ENCODE data around the gene CPNE9. TPM values are rescaled to one million over a fixed set of nuclear protein-coding genes. Genes with fewer than 3 reads are reported as not detected.

The CPNE9 gene, protein sequence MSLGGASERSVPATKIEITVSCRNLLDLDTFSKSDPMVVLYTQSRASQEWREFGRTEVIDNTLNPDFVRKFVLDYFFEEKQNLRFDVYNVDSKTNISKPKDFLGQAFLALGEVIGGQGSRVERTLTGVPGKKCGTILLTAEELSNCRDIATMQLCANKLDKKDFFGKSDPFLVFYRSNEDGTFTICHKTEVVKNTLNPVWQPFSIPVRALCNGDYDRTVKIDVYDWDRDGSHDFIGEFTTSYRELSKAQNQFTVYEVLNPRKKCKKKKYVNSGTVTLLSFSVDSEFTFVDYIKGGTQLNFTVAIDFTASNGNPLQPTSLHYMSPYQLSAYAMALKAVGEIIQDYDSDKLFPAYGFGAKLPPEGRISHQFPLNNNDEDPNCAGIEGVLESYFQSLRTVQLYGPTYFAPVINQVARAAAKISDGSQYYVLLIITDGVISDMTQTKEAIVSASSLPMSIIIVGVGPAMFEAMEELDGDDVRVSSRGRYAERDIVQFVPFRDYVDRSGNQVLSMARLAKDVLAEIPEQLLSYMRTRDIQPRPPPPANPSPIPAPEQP
- total RNA-seq: 0.16 TPM
- long read RNA-seq: 0 reads

DNA sequence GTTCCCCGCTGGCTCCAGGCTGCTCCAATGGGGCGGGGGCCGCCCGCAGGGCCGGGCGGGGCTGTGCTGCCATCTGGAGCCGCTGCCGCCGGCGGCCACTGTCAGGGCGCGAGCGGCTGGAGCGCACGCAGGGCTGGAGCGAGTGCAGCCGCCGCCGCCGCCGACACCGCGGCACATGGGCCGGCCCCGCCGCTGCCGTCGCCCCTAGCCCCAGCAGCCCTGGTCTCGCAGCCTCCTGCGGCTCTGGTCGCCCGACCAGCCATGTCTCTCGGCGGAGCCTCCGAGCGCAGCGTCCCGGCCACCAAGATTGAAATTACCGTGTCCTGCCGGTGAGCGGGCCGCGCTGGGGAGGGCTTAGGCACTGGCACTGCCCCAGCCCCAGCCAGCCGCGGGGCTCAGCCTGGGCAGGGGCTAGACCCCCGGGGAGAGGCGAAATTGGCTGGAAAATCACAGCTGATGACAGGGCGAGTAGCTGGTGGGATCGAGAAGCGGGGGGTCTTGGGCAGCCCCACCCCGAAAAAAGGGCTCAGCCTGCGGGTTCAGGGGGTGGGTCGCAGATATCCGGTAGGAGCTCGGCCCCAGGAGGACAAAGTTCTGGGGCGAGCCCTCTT is at the start of gene CPNE9:
TSS of gene CPNE9 (plus strand) at position 98 of the 611 bp plus-strand sequence. CDS start at position 262, 164 bp downstream.
- H3K4me3 ChIP-seq: peak within 1 kb of the TSS; percentile 59
- H3K9me3 ChIP-seq (replicated peaks): no peaks in the 10 kb centered on the region
- H3K27ac ChIP-seq (replicated peaks): no peak within 1 kb of the TSS
- no peak for DNase-seq
- H3K27me3 ChIP-seq (ENCODE audit: low read depth): peaks cover 26% of the 10 kb centered on the region
- intact Hi-C loops (cut with micrococcal nuclease): no loop called here
- TF ChIP-seq, protein P1, sequence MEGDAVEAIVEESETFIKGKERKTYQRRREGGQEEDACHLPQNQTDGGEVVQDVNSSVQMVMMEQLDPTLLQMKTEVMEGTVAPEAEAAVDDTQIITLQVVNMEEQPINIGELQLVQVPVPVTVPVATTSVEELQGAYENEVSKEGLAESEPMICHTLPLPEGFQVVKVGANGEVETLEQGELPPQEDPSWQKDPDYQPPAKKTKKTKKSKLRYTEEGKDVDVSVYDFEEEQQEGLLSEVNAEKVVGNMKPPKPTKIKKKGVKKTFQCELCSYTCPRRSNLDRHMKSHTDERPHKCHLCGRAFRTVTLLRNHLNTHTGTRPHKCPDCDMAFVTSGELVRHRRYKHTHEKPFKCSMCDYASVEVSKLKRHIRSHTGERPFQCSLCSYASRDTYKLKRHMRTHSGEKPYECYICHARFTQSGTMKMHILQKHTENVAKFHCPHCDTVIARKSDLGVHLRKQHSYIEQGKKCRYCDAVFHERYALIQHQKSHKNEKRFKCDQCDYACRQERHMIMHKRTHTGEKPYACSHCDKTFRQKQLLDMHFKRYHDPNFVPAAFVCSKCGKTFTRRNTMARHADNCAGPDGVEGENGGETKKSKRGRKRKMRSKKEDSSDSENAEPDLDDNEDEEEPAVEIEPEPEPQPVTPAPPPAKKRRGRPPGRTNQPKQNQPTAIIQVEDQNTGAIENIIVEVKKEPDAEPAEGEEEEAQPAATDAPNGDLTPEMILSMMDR (IDR thresholded peaks at IDR 0.05; ENCODE audit: borderline replicate concordance): no peak
- H3K4me1 ChIP-seq: peaks cover 16% of the 10 kb centered on the region
- H3K36me3 ChIP-seq: peaks cover 41% of the 10 kb centered on the region

DNA sequence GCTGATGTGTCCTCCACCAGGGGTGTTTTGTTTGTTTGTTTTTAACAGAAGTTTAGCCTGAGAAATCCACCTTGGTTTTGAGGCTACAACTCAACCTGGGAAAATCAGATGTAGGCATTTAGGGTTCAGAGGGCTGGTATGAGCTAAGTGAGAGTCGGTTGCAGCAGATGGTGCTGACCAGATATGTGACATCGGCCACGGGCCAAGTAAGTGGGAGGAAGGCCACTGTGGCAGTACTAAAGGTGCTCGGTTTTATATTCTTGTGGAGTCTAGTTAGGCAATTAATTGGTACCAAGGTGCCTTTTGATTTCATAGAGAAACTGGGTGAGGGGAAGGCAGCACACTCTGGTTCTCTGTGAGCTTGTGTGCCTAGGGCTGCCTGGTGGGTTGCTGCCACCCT is 43.8 kb upstream of the CPNE9 start:
- Histone ChIP-seq H3K27me3 (ENCODE audit: low read depth) (no peaks in the 10 kb centered on the region), H3K4me1 (peaks cover 61% of the 10 kb centered on the region), H3K9me3 (replicated peaks) (no peaks in the 10 kb centered on the region), H3K4me3 (no peak overlapping the region), H3K36me3 (peaks cover 98% of the 10 kb centered on the region), H3K27ac (replicated peaks) (peak overlapping the region; percentile 84)
- TF ChIP-seq, protein P1 (IDR thresholded peaks at IDR 0.05; ENCODE audit: borderline replicate concordance): no peak
- intact Hi-C loops (cut with micrococcal nuclease): no loop called here
- no peak for DNase-seq

DNA sequence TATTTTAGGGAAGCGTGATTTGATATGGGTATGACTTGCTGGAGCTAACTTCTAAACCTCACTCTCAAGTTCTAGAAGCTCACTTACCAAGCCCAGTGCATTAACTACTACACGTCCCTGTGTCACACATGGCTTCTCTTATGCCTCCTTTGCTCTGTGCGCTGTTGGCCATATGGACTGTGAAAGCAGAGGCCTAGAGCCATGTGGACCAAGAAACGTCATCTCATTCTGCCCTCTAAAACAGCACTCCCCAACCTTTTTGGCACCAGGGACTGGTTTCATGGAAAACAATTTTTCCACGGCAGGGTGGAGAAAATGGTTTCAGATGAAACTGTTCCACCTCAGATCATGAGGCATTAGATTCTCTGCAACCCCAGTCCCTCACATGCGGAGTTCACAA is 42.7 kb upstream of the CPNE9 start:
- Histone ChIP-seq H3K36me3 (peaks cover 98% of the 10 kb centered on the region), H3K9me3 (replicated peaks) (no peaks in the 10 kb centered on the region), H3K4me3 (no peak overlapping the region), H3K4me1 (peaks cover 54% of the 10 kb centered on the region), H3K27me3 (ENCODE audit: low read depth) (no peaks in the 10 kb centered on the region), H3K27ac (replicated peaks) (peak overlapping the region; percentile 84)
- TF ChIP-seq, protein P1 (IDR thresholded peaks at IDR 0.05; ENCODE audit: borderline replicate concordance): no peak
- intact Hi-C loops (cut with micrococcal nuclease): no loop called here
- DNase-seq: no peak

DNA sequence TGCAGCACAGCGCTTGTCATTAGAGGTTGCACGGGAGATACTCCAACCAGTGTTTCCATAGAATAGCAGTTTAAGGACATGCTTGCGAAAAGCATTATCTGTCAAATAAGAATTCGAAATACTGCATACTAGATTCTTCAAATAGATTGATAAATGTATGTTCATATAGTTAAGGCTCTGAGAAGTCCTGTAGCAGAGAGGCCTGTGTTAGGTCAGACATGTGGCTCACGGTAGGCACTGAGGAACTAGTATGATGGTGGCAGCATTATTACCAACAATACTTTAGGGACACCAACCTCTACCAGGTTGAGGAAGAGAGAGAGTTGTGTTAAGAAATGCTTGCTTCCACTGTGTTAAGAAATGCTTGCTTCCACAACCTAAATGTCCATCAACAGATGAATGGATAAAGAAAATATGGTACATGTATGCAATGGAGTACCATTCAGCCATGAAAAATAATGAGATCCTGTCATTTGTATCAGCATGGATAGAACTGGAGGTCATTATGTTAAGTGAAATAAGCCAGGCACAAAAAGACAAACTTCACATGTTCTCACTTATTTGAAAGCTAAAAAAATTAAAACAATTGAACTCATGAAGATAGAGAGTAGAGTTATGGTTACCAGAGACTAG is 39.4 kb upstream of the CPNE9 start:
- TF ChIP-seq, protein P1 (IDR thresholded peaks at IDR 0.05; ENCODE audit: borderline replicate concordance): no peak
- Histone ChIP-seq H3K36me3 (peaks cover 100% of the 10 kb centered on the region), H3K9me3 (replicated peaks) (no peaks in the 10 kb centered on the region), H3K4me3 (no peak overlapping the region), H3K27ac (replicated peaks) (no peak overlapping the region), H3K27me3 (ENCODE audit: low read depth) (no peaks in the 10 kb centered on the region), H3K4me1 (peaks cover 48% of the 10 kb centered on the region)
- DNase-seq: no peak
- intact Hi-C loops (cut with micrococcal nuclease): no loop called here

DNA sequence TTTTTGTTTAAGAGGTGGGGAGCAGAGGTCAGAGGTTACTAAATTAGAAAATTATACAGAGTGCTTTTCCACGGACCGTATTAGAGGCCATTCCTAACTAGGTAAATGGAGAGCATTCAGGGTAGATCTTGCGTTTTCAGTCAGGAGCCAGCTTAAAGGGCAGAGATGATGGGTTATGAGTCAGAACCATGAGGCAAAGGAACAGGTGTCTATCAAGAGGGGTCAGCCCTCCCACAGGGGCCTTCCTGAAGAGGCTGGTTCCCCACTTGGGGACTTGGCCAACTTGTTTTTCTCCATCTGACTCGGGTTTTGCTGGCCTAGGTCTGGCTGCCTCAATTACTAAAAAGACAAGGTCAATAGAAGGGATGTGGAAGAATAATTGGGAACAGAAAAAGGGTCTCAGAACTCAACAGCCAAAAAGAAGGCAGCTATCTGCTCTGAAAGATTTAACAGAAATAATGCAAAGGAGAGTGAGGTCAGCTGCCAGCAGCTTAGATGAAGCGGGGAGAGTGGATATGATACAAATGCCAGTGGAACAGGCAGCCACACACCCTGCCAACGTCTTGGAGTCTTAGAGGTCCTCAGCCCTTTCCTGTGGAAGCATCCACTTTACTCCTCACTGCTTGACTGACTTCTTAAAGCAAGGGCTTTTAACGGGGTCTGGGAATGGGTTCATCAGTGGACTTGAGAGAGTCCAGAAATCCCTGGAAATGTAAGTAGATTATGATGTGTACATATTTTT is 36.8 kb upstream of the CPNE9 start:
- Histone ChIP-seq H3K36me3 (peaks cover 94% of the 10 kb centered on the region), H3K27ac (replicated peaks) (peak overlapping the region; percentile 91), H3K9me3 (replicated peaks) (no peaks in the 10 kb centered on the region), H3K4me1 (peaks cover 53% of the 10 kb centered on the region), H3K27me3 (ENCODE audit: low read depth) (no peaks in the 10 kb centered on the region), H3K4me3 (no peak overlapping the region)
- TF ChIP-seq, protein P1 (IDR thresholded peaks at IDR 0.05; ENCODE audit: borderline replicate concordance): no peak
- DNase-seq: no peak
- intact Hi-C loops (cut with micrococcal nuclease): no loop called here

Measured in left ventricle myocardium inferior (tissue), 1 donor.